Germinal center (tissue), 1 donor: ENCODE results near the gene OPCML.

Source experiments
- DNase-seq: peaks from one replicate; pipeline ENCODE4 v3.0.0; 2012; ENCODE audit warnings: mixed read lengths, low spot score

The OPCML gene

GRCh38 chr11:133541021-133541719 is 8.9 kb upstream of the OPCML start:
- DNase-seq = no peak

GRCh38 chr11:133536198-133536597 is 3.9 kb upstream of the OPCML start:
- no peak for DNase-seq

- DNase-seq = no peak
Measured at GRCh38 chr11:133533205-133533604, 904 bp upstream of the OPCML start.

GRCh38 chr11:133531458-133531857 is 843 bp downstream of the OPCML start:
- no peak for DNase-seq

GRCh38 chr11:133530501-133530835 is 1.8 kb downstream of the OPCML start:
- DNase-seq = no peak

GRCh38 chr11:133529807-133530500 is 2.3 kb downstream of the OPCML start:
- no peak for DNase-seq

GRCh38 chr11:133526790-133527189 is 5.5 kb downstream of the OPCML start:
- no peak for DNase-seq

- no peak for DNase-seq
Measured at GRCh38 chr11:133525976-133526375, 6.3 kb downstream of the OPCML start.

GRCh38 chr11:133524488-133524887 is 7.8 kb downstream of the OPCML start:
- DNase-seq = no peak

GRCh38 chr11:133522344-133522743 is 10.0 kb downstream of the OPCML start:
- no peak for DNase-seq

- no peak for DNase-seq
Measured at GRCh38 chr11:133521502-133521901, 10.8 kb downstream of the OPCML start.

- no peak for DNase-seq
Measured at GRCh38 chr11:133520707-133521106, 11.6 kb downstream of the OPCML start.

GRCh38 chr11:133519560-133519959 is 12.7 kb downstream of the OPCML start:
- DNase-seq = no peak

- no peak for DNase-seq
Measured at GRCh38 chr11:133518702-133519264, 13.5 kb downstream of the OPCML start.

- DNase-seq = no peak
Measured at GRCh38 chr11:133516845-133517244, 15.5 kb downstream of the OPCML start.

- no peak for DNase-seq
Measured at GRCh38 chr11:133515107-133515506, 17.2 kb downstream of the OPCML start.

- no peak for DNase-seq
Measured at GRCh38 chr11:133509924-133510697, 22.2 kb downstream of the OPCML start.

GRCh38 chr11:133508468-133508867 is 23.8 kb downstream of the OPCML start:
- DNase-seq = no peak

GRCh38 chr11:133507185-133507584 is 25.1 kb downstream of the OPCML start:
- DNase-seq = no peak

- DNase-seq = no peak
Measured at GRCh38 chr11:133506551-133507094, 25.7 kb downstream of the OPCML start.

GRCh38 chr11:133506023-133506422 is 26.3 kb downstream of the OPCML start:
- DNase-seq = no peak

GRCh38 chr11:133504906-133505305 is 27.4 kb downstream of the OPCML start:
- DNase-seq = no peak
